ENCODE data around the gene ARHGAP10.

- no peak for TF ChIP-seq CTCF (conservative IDR thresholded peaks at IDR 0.05; ENCODE audit: low read length)
- no peak for TF ChIP-seq EZH2phosphoT487 (IDR thresholded peaks at IDR 0.05; ENCODE audit: borderline replicate concordance, low read depth, low read length)
These were observed 107.3 kb downstream of the ARHGAP10 start for GRCh38 chr4:147839200-147839599.
